Neural cell (in vitro differentiated cells): ENCODE data around the gene TMED3. TPM values are rescaled to one million over a fixed set of nuclear protein-coding genes. Genes with fewer than 3 reads are reported as not detected.

Experiments used
- H2AFZ ChIP-seq: fragments of 200-600, 300-800 bp; sonication (generic), shearing (Covaris generic); 2 replicates; pipeline ENCODE4 v1.6.0; 2014; ENCODE audit warnings: low read depth, mild to moderate bottlenecking, antibody characterized with exemption, low read length, moderate library complexity
- H3F3A ChIP-seq: fragments of 200-600 bp; shearing (Covaris generic); 2 replicates; pipeline ENCODE4 v1.6.1; 2016; ENCODE audit warnings: mild to moderate bottlenecking, moderate library complexity, mixed read lengths, antibody characterized with exemption, low read length; ENCODE audit not compliant: insufficient read depth, poor library complexity, severe bottlenecking
- H3K27ac ChIP-seq: fragments of 200-600, 300-800 bp; sonication (generic), shearing (Covaris generic); 2 replicates; pipeline ENCODE4 v1.5.1; 2014; ENCODE audit warnings: mild to moderate bottlenecking, low read length, moderate library complexity
- H3K27me3 ChIP-seq: fragments of 300-800, 200-600 bp; sonication (generic), shearing (Covaris generic); 2 replicates; pipeline ENCODE4 v1.6.0; 2014; ENCODE audit warnings: mild to moderate bottlenecking, low read depth, low read length, moderate library complexity; ENCODE audit not compliant: insufficient read depth
- H3K36me3 ChIP-seq: fragments of 300-800, 200-600 bp; sonication (generic), shearing (Covaris generic); 2 replicates; pipeline ENCODE4 v1.5.1; 2014; ENCODE audit warnings: mild to moderate bottlenecking, antibody characterized with exemption, low read length, moderate library complexity; ENCODE audit not compliant: insufficient read depth
- H3K4me2 ChIP-seq: fragments of 300-800, 200-600 bp; sonication (generic), shearing (Covaris generic); 2 replicates; pipeline ENCODE4 v1.6.0; 2014; ENCODE audit warnings: mild to moderate bottlenecking, low read length
- H3K4me3 ChIP-seq: fragments of 300-800, 200-600 bp; sonication (generic), shearing (Covaris generic); 2 replicates; pipeline ENCODE4 v1.5.1; 2014; ENCODE audit warnings: mild to moderate bottlenecking, low read length, moderate library complexity
- H3K79me2 ChIP-seq: fragments of 200-600 bp; shearing (Covaris generic); replicated peaks from 2 replicates; pipeline ENCODE4 v1.6.0; 2014; ENCODE audit warnings: mild to moderate bottlenecking, low read length, moderate library complexity; ENCODE audit not compliant: insufficient read depth
- H3K9ac ChIP-seq: fragments of 300-800, 200-600 bp; sonication (generic), shearing (Covaris generic); 2 replicates; pipeline ENCODE4 v1.6.1; 2016; ENCODE audit warnings: mild to moderate bottlenecking, low read length, mixed read lengths
- H3K9me2 ChIP-seq: fragments of 200-600 bp; shearing (Covaris generic); 2 replicates; pipeline ENCODE4 v1.6.1; 2016; ENCODE audit warnings: mild to moderate bottlenecking, low read length, mixed read lengths; ENCODE audit not compliant: insufficient read depth
- H3K9me3 ChIP-seq: fragments of 200-600, 300-800 bp; sonication (generic), shearing (Covaris generic); 2 replicates; pipeline ENCODE4 v1.6.1; 2016; ENCODE audit warnings: mild to moderate bottlenecking, mixed run types, low read length, moderate library complexity, mixed read lengths
- H4K20me1 ChIP-seq: fragments of 200-600 bp; shearing (Covaris generic); 2 replicates; pipeline ENCODE4 v1.6.1; 2016; ENCODE audit warnings: mild to moderate bottlenecking, mixed run types; ENCODE audit not compliant: insufficient read depth
- EP300 ChIP-seq: fragments of 450-650 bp; conservative IDR thresholded peaks from 2 replicates; pipeline ENCODE4 v1.6.1; 2014; ENCODE audit warnings: antibody characterized with exemption, mild to moderate bottlenecking, moderate library complexity; ENCODE audit not compliant: poor library complexity, severe bottlenecking
- EZH2 ChIP-seq: fragments of 200-600, 300-800 bp; shearing (Covaris generic), sonication (generic); IDR thresholded peaks from 2 replicates; pipeline ENCODE4 v1.6.1; 2014; ENCODE audit warnings: antibody characterized with exemption, low read length, borderline replicate concordance, mild to moderate bottlenecking; ENCODE audit not compliant: insufficient read depth, poor library complexity, severe bottlenecking
- MXI1 ChIP-seq: fragments of 450-650 bp; conservative IDR thresholded peaks from 2 replicates; pipeline ENCODE4 v1.6.1; 2014; ENCODE audit warnings: antibody characterized with exemption, mild to moderate bottlenecking; ENCODE audit not compliant: poor library complexity, severe bottlenecking
- POLR2AphosphoS5 ChIP-seq: IDR thresholded peaks from 2 replicates; pipeline ENCODE4 v1.6.1; 2012
- RAD21 ChIP-seq: fragments of 450-650 bp; conservative IDR thresholded peaks from 2 replicates; pipeline ENCODE4 v1.6.1; 2014; ENCODE audit warnings: antibody characterized with exemption, mild to moderate bottlenecking, moderate library complexity
- REST ChIP-seq: IDR thresholded peaks from 2 replicates; pipeline ENCODE4 v1.6.1; 2012; ENCODE audit warnings: borderline replicate concordance
- SMC3 ChIP-seq: fragments of 450-650 bp; conservative IDR thresholded peaks from 2 replicates; pipeline ENCODE4 v1.6.1; 2014; ENCODE audit warnings: antibody characterized with exemption, mild to moderate bottlenecking, moderate library complexity; ENCODE audit not compliant: poor library complexity
- TAF1 ChIP-seq: IDR thresholded peaks from 2 replicates; pipeline ENCODE4 v1.6.1; 2012; ENCODE audit warnings: low read depth
- polyA plus RNA-seq: library from polyadenylated mRNA; depleted of rRNA; stranded (reverse); fragments of >200 nt; gene quantifications from 2 replicates; pipeline ENCODE4 v1.2.3, GENCODE V29; 2014

Gene TMED3
- polyA plus RNA-seq, 1 donor from 2014 or later, result 83.5 TPM

- Histone ChIP-seq H3K79me2 (no peaks in the 10 kb centered on the region), H2AFZ (no peak overlapping the region), H3K9ac (no peak overlapping the region), H4K20me1 (no peaks in the 10 kb centered on the region), H3K4me2 (no peak overlapping the region), H3K27ac (no peak overlapping the region), H3K9me3 (no peaks in the 10 kb centered on the region), H3K36me3 (peaks cover 17% of the 10 kb centered on the region), H3K27me3 (no peaks in the 10 kb centered on the region), H3F3A (no peaks in the 10 kb centered on the region), H3K9me2 (no peaks in the 10 kb centered on the region), H3K4me3 (no peak overlapping the region)
- no peak for TF ChIP-seq REST
- TF ChIP-seq MXI1, result no peak
- no peak for TF ChIP-seq POLR2AphosphoS5
Measured at GRCh38 chr15:79321876-79322275, 11.0 kb downstream of the TMED3 start.

DNA sequence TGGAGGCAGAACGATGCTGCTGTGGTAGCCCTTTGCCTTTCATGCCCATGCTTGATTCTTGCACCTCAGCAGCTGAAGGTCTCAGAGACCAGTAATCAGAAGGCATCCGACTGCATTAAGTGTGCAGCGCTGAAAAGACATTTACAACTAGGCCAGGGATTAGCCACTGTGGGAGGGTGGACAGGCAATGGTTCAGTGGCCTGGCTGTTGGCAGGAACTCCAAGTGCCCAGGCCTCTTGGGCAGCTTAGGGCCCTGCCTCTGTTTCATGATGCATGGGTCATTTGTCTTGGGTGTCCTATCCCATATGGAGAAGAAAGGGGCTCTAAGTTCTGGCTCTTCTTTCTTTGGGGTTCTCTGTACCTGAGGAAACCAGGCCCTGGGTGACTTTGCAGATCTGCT is 11.4 kb downstream of the TMED3 start:
- no peak overlapping the region for H3K4me2 ChIP-seq
- no peaks in the 10 kb centered on the region for H3K9me2 ChIP-seq
- TF ChIP-seq EZH2 (no peak), MXI1 (no peak), TAF1 (no peak), EP300 (no peak), RAD21 (no peak), SMC3 (no peak), POLR2AphosphoS5 (no peak), REST (no peak)
- no peak overlapping the region for H3K9ac ChIP-seq
- H4K20me1 ChIP-seq, result no peaks in the 10 kb centered on the region
- no peaks in the 10 kb centered on the region for H3K27me3 ChIP-seq
- H3F3A ChIP-seq, result no peaks in the 10 kb centered on the region
- H3K4me3 ChIP-seq, result no peak overlapping the region
- no peak overlapping the region for H2AFZ ChIP-seq
- no peaks in the 10 kb centered on the region for H3K79me2 ChIP-seq
- H3K9me3 ChIP-seq, result no peaks in the 10 kb centered on the region
- H3K27ac ChIP-seq, result no peak overlapping the region
- H3K36me3 ChIP-seq, result peaks cover 17% of the 10 kb centered on the region
